PC-3 (cell line): ENCODE results near the gene SLC25A19.

Source experiments
- EZH2 ChIP-seq: fragments of 300-600 bp; sonication (generic); IDR thresholded peaks from one replicate; pipeline ENCODE4 v1.6.1; 2017; ENCODE audit warnings: antibody characterized with exemption, mild to moderate bottlenecking, low read length; ENCODE audit not compliant: unreplicated experiment
- TF ChIP-seq, protein P1 (sequence below): fragments of 300-600 bp; sonication (generic); conservative IDR thresholded peaks from 2 replicates; pipeline ENCODE4 v1.5.1; 2017; ENCODE audit warnings: antibody characterized with exemption, low read depth, mild to moderate bottlenecking, low read length

DNA sequence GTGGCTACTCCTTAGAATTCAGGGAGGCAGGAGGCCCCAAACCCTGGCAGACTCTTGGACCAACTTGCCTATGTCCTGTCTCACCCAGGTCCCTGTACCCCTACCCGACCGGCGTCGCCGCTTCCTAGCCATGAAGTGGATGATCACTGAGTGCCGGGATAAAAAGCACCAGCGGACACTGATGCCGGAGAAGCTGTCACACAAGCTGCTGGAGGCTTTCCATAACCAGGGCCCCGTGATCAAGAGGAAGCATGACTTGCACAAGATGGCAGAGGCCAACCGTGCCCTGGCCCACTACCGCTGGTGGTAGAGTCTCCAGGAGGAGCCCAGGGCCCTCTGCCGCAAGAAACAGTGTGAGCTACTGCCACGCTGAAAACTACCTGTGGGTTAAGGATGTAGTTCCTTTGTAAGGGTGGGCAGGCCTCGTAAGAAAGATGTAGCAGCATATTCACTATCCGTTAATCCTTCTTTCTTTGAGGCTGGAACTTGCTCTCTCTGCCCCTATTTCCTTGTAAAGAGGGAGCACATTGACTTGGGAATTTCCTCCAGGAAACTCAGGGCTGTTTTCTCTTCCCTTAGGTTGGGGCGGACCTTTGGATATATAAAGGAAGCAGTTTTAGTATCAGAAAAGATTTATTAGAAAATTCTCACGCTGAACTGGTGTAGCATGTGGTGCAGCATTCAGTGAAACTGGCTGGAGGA is 23.5 kb downstream of the SLC25A19 start:
- TF ChIP-seq EZH2 = no peak
- TF ChIP-seq, protein P1, sequence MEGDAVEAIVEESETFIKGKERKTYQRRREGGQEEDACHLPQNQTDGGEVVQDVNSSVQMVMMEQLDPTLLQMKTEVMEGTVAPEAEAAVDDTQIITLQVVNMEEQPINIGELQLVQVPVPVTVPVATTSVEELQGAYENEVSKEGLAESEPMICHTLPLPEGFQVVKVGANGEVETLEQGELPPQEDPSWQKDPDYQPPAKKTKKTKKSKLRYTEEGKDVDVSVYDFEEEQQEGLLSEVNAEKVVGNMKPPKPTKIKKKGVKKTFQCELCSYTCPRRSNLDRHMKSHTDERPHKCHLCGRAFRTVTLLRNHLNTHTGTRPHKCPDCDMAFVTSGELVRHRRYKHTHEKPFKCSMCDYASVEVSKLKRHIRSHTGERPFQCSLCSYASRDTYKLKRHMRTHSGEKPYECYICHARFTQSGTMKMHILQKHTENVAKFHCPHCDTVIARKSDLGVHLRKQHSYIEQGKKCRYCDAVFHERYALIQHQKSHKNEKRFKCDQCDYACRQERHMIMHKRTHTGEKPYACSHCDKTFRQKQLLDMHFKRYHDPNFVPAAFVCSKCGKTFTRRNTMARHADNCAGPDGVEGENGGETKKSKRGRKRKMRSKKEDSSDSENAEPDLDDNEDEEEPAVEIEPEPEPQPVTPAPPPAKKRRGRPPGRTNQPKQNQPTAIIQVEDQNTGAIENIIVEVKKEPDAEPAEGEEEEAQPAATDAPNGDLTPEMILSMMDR = no peak
